Nephron progenitor cell (in vitro differentiated cells): ENCODE results near the gene PKDCC.

Experiments used
- DNase-seq: peaks from one replicate; pipeline ENCODE4 v3.0.0; 2021
- H3K27ac Mint-ChIP-seq: 2 replicates; pipeline ENCODE4 v1.8.0; 2021; ENCODE audit warnings: mild to moderate bottlenecking, moderate library complexity, mixed read lengths
- H3K27me3 Mint-ChIP-seq: 2 replicates; pipeline ENCODE4 v1.8.0; 2021; ENCODE audit warnings: mild to moderate bottlenecking, low read depth, mixed read lengths; ENCODE audit not compliant: poor library complexity
- H3K36me3 Mint-ChIP-seq: 2 replicates; pipeline ENCODE4 v1.8.0; 2021; ENCODE audit warnings: low read depth, mixed read lengths
- H3K4me1 Mint-ChIP-seq: 2 replicates; pipeline ENCODE4 v1.8.0; 2021; ENCODE audit warnings: mixed read lengths
- H3K4me3 Mint-ChIP-seq: 2 replicates; pipeline ENCODE4 v1.8.0; 2021; ENCODE audit warnings: mild to moderate bottlenecking, moderate library complexity, mixed read lengths
- H3K9me3 Mint-ChIP-seq: 2 replicates; pipeline ENCODE4 v1.8.0; 2021; ENCODE audit warnings: mild to moderate bottlenecking, moderate library complexity, mixed read lengths
- TF ChIP-seq, protein P1 (sequence below): fragments of 200-600 bp; sonication (generic); IDR thresholded peaks from 2 replicates; pipeline ENCODE4 v1.5.0; 2021; ENCODE audit warnings: antibody characterized with exemption

PKDCC gene

DNA sequence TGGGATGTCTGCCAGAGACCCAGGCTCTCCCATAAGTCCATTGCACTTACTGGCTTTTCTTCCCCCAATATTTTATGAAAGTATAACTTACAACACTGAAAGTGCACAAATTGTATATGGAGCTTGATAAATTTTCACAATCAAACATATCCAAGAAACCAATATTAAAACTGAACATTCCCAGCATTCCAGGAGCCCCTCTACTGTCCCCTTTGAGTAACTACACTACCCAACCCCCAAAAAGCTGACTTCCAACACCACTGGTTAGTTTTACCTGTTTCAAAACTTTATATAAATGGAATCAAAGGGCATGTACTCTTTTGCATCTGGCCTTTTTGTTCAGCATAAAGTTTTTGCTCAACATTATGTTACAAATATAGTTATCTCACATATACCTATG, 35.2 kb upstream of the PKDCC start:
- H3K27ac Mint-ChIP-seq = no peak overlapping the region
- no peak for DNase-seq
- H3K9me3 Mint-ChIP-seq = peaks cover 30% of the 10 kb centered on the region
- H3K4me1 Mint-ChIP-seq = peaks cover 42% of the 10 kb centered on the region
- TF ChIP-seq, protein P1, sequence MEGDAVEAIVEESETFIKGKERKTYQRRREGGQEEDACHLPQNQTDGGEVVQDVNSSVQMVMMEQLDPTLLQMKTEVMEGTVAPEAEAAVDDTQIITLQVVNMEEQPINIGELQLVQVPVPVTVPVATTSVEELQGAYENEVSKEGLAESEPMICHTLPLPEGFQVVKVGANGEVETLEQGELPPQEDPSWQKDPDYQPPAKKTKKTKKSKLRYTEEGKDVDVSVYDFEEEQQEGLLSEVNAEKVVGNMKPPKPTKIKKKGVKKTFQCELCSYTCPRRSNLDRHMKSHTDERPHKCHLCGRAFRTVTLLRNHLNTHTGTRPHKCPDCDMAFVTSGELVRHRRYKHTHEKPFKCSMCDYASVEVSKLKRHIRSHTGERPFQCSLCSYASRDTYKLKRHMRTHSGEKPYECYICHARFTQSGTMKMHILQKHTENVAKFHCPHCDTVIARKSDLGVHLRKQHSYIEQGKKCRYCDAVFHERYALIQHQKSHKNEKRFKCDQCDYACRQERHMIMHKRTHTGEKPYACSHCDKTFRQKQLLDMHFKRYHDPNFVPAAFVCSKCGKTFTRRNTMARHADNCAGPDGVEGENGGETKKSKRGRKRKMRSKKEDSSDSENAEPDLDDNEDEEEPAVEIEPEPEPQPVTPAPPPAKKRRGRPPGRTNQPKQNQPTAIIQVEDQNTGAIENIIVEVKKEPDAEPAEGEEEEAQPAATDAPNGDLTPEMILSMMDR = no peak
- no peak overlapping the region for H3K4me3 Mint-ChIP-seq
- H3K27me3 Mint-ChIP-seq = peaks cover 15% of the 10 kb centered on the region
- H3K36me3 Mint-ChIP-seq = peaks cover 15% of the 10 kb centered on the region

DNA sequence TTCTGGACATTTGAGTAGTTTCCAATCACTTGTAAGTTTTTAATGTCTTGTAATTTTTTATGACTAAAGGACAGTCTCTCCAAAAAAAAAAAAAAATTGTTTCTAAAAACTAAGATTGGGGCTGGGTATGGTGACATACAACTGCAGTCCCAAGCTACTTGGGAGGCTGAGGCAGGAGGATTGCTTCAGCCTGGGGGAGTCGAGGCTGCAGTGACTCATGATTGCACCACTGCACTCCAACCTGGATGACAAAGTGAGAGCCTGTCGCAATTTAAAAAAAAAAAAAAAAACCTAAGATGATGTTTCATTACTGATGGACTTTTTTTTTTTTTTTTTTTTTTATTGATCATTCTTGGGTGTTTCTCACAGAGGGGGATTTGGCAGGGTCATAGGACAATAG, 34.4 kb upstream of the PKDCC start:
- Mint-ChIP-seq H3K9me3 (peaks cover 30% of the 10 kb centered on the region), H3K36me3 (peaks cover 15% of the 10 kb centered on the region), H3K4me3 (no peak overlapping the region), H3K27ac (no peak overlapping the region), H3K4me1 (peaks cover 34% of the 10 kb centered on the region), H3K27me3 (peaks cover 20% of the 10 kb centered on the region)
- TF ChIP-seq, protein P1 = no peak
- DNase-seq = no peak

- no peak for DNase-seq
- Mint-ChIP-seq H3K4me3 (peak overlapping the region; percentile 9), H3K4me1 (peaks cover 65% of the 10 kb centered on the region), H3K36me3 (peaks cover 16% of the 10 kb centered on the region), H3K27ac (peak overlapping the region; percentile 43), H3K9me3 (peaks cover 29% of the 10 kb centered on the region), H3K27me3 (peaks cover 18% of the 10 kb centered on the region)
- TF ChIP-seq, protein P1 = no peak
These were observed 26.4 kb upstream of the PKDCC start for GRCh38 chr2:42021464-42021863.

GRCh38 chr2:42025151-42025582, 22.7 kb upstream of the PKDCC start:
- peak; percentile 58 for DNase-seq
- Mint-ChIP-seq H3K4me3 (peak overlapping the region; percentile 69), H3K4me1 (peaks cover 97% of the 10 kb centered on the region), H3K27ac (peak overlapping the region; percentile 97), H3K36me3 (peaks cover 13% of the 10 kb centered on the region), H3K9me3 (peaks cover 20% of the 10 kb centered on the region), H3K27me3 (peaks cover 5% of the 10 kb centered on the region)
- TF ChIP-seq, protein P1 = no peak

DNA sequence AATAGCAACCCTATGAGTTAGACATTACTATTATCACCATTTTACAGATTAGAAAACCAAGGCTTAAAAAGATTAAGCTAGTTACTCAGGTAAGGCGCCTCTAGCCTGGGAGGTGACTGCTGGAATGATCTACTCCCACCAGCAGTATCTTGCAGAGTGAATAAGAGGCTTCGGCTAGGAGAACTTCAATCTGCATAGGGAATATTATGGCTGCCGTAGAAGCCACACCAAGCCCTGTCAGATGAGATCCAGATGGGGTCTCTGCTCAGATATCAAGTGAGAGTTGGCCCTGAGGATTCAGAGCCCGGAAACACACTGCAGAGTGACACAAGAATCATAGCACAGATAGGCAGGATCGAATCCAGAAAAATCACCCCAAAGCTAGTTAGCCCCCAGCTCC, 21.5 kb upstream of the PKDCC start:
- Mint-ChIP-seq H3K27me3 (peaks cover 8% of the 10 kb centered on the region), H3K27ac (no peak overlapping the region), H3K9me3 (peaks cover 20% of the 10 kb centered on the region), H3K4me1 (peaks cover 99% of the 10 kb centered on the region), H3K36me3 (peaks cover 13% of the 10 kb centered on the region), H3K4me3 (peak overlapping the region; percentile 55)
- TF ChIP-seq, protein P1 = no peak
- no peak for DNase-seq

DNA sequence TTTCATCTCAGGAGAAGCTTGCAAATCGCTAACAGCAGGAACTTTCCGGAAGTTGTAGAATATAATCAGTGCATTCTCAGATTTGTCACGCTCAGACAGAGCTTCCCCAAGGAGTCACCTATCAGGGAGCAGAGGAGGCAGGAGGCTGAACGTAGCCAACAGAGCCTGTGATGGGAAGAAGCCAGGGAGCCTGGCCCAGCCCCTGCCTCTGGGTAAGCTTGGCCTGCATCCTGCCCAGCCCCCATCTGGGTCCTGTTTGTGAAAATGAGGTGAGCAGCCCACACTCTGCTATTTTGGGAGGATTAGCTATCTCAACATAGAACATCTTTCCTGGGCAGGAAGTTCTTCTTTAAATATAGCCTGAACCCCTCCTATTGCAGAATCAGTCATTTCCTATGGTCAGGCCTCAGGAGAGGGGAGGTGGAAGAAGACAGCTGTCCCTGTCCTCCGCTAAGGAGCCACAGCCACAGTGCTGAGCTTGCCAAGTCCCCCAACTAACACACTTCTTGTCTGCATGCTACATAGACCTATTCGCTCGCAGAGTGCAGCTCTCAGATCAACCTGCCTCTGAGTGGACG, 19.2 kb upstream of the PKDCC start:
- TF ChIP-seq, protein P1 = no peak
- Mint-ChIP-seq H3K4me1 (peaks cover 97% of the 10 kb centered on the region), H3K27me3 (peaks cover 13% of the 10 kb centered on the region), H3K27ac (peak overlapping the region; percentile 92), H3K9me3 (peaks cover 10% of the 10 kb centered on the region), H3K36me3 (peaks cover 6% of the 10 kb centered on the region), H3K4me3 (peak overlapping the region; percentile 16)
- no peak for DNase-seq
